ENCODE measurements around the gene LPXN.

DNA sequence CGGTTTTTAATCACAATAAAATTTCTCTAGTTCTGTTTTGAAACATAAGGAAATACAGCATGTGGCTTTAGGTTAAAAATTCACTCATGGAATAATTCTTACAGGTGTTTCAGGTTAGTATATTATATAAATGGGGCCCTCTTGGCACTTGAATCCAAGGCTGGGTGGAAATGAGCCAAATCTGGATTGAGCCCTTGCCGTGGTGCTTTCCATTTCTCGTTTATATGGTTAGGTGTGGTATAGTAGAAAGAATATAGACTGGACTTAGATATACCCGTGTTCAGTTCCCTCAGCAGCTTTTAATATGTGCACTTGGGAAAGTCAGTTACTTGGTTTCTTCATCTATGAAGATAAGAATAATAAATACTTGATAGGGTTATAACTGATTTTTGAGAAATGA, 19.2 kb upstream of the LPXN start:
- TF ChIP-seq, protein P1, sequence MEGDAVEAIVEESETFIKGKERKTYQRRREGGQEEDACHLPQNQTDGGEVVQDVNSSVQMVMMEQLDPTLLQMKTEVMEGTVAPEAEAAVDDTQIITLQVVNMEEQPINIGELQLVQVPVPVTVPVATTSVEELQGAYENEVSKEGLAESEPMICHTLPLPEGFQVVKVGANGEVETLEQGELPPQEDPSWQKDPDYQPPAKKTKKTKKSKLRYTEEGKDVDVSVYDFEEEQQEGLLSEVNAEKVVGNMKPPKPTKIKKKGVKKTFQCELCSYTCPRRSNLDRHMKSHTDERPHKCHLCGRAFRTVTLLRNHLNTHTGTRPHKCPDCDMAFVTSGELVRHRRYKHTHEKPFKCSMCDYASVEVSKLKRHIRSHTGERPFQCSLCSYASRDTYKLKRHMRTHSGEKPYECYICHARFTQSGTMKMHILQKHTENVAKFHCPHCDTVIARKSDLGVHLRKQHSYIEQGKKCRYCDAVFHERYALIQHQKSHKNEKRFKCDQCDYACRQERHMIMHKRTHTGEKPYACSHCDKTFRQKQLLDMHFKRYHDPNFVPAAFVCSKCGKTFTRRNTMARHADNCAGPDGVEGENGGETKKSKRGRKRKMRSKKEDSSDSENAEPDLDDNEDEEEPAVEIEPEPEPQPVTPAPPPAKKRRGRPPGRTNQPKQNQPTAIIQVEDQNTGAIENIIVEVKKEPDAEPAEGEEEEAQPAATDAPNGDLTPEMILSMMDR (conservative IDR thresholded peaks at IDR 0.05 in 1 of 2, IDR thresholded peaks at IDR 0.05 in 1 of 2; ENCODE audit: extremely low read depth in 1 of 2, insufficient read depth in 1 of 2, low read depth in 1 of 2, low read length in 2 of 2) = no peak
- TF ChIP-seq EZH2 (IDR thresholded peaks at IDR 0.05; ENCODE audit: borderline replicate concordance, low read length) = no peak

Measured in mammary epithelial cell (primary cell).